Fibroblast of pulmonary artery (primary cell): ENCODE data around the gene FMN1.

Source experiments
- DNase-seq: peaks from one replicate; pipeline ENCODE4 v3.0.0-alpha.2; 2010; ENCODE audit warnings: low read depth
- H3K4me3 ChIP-seq: replicated peaks from 2 replicates; pipeline ENCODE4 v1.5.1; 2011; ENCODE audit warnings: low read depth, mild to moderate bottlenecking, control low read depth, low read length, moderate library complexity
- TF ChIP-seq, protein P1 (sequence below): IDR thresholded peaks from 2 replicates; pipeline ENCODE4 v1.5.1; 2011; ENCODE audit warnings: mild to moderate bottlenecking, control low read depth, low read length, inconsistent platforms; ENCODE audit errors: missing control alignments

The FMN1 gene

DNA sequence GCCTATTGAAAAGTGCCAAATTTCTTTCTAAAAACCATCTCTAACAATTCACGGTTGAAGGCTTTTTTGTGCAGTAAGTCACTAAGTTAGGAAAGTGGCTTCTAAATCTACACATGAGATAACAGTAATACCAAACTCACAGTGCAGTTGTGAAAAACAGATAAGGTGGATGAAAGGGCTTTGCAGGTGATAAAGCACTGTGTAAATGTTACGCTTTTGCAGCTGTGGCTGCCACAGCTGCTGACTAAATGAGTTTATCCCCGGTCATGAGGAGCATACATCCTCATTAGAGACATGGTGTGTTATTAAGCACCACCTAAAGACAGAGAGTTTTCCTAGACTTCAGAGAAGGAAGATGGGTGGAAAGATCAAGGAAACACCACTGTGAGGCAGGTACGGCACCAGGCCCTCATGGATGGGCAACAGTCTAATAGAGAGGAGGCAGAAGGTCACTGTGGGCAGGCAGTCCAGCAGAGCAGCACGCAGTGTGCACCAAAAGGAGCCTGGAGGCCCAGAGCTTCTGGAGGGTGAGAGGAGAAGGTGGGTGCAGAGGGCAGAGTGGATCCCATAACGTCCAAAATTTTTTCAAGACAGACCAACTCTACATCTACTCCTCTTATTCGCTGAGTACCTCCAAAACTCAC, 68.5 kb downstream of the FMN1 start:
- TF ChIP-seq, protein P1, sequence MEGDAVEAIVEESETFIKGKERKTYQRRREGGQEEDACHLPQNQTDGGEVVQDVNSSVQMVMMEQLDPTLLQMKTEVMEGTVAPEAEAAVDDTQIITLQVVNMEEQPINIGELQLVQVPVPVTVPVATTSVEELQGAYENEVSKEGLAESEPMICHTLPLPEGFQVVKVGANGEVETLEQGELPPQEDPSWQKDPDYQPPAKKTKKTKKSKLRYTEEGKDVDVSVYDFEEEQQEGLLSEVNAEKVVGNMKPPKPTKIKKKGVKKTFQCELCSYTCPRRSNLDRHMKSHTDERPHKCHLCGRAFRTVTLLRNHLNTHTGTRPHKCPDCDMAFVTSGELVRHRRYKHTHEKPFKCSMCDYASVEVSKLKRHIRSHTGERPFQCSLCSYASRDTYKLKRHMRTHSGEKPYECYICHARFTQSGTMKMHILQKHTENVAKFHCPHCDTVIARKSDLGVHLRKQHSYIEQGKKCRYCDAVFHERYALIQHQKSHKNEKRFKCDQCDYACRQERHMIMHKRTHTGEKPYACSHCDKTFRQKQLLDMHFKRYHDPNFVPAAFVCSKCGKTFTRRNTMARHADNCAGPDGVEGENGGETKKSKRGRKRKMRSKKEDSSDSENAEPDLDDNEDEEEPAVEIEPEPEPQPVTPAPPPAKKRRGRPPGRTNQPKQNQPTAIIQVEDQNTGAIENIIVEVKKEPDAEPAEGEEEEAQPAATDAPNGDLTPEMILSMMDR: no peak
- no peak for DNase-seq
- H3K4me3 ChIP-seq: no peak overlapping the region

DNA sequence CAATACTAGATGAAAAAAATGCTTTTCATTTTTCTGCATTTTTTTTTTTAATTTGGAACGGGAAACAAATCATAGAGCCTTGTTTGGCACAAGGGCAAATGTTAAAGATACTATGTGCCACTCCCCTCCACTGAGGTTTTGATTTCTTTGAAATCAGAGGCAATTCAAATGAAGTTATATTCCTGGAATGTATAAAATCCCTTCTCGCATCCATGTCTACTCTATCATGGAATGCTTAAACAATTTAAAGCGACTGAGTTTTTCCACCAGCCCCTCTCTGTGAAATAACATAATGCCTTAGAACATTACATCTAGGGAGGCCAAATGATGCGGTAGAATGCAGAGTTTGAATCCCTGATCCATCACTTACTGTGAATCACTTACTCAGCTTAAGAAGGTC, 69.7 kb downstream of the FMN1 start:
- H3K4me3 ChIP-seq: no peak overlapping the region

DNA sequence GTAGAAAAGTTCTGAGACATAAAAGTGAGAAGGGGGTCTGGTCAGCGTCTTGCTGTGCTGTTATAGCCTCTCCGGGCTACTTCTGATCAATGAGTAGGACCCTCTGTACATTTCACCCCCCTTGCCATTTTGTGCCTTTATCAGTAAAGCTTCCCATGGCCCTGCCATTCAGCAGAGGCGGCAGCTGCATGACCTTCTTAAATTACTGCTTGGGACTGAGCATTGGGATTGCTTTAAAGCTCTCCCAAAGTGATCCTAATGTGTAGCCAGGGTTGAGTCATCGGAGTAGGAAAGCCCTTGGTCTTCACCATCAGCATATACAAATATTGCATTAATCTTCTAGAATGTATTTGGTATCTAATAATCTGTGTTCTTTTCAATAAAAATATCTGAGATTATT, 70.2 kb downstream of the FMN1 start:
- TF ChIP-seq, protein P1: no peak
- no peak for DNase-seq
- H3K4me3 ChIP-seq: no peak overlapping the region

More for the DNA sequence above, 69.7 kb downstream of the FMN1 start:
- TF ChIP-seq, protein P1: no peak
- no peak for DNase-seq

DNA sequence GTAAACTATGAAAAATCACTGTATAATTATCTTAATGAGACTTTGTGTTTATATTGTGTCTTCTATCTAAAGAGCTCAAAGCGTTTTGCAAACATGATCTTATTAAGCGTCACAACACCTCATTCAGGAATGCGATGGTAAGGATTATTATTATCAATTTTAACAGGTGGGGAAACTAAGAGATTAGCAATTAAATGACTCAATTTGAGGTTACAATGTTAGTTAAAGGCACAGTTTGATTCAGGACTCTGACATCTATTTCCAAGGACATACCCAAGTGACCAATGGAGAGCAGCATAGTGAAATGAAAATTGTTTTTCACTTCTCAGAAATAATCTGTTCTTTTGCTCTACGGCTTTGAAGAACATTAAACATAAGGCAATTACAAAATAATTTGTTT, 74.6 kb downstream of the FMN1 start:
- no peak overlapping the region for H3K4me3 ChIP-seq
- TF ChIP-seq, protein P1: no peak
- no peak for DNase-seq

DNA sequence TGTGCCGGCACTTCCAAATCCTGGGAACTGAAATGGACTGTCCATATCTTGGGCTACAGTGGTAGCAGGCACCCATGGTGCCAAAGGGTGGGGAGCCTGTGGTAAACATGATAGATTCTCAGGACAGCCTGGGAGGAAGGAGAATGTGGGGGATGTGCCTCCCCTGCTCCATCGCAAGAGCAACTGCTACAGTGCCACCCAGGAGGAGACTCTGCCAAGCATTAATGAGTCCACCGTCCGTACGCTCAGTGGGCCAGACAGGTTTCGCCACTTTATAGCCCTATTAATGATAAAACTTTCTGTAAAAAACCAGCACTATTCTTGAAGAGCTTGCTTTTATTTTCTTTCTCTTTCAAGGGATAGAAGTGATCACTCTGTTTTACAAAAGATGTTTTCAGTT, 75.2 kb downstream of the FMN1 start:
- TF ChIP-seq, protein P1: no peak
- no peak overlapping the region for H3K4me3 ChIP-seq
- DNase-seq: no peak

DNA sequence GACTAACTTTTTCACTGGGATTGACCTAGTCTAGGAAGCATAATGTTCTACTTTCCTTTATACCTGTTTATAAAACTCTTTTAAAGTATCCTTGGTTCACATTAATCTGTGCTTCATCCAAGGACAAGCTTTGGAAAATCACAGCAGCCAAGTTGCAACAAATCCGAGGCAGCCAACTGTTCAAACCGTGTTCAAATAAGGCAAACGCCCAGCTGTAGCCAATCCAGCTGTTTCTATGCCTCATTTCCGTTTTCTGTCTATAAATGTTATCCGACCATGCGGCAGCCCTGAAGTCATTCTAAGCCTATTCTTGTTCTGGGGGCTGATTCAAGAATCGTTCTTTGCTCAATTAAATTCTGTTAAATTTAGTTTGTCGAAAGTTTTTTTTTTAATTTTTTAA, 78.3 kb downstream of the FMN1 start:
- H3K4me3 ChIP-seq: no peak overlapping the region
- no peak for DNase-seq
- TF ChIP-seq, protein P1: no peak

DNA sequence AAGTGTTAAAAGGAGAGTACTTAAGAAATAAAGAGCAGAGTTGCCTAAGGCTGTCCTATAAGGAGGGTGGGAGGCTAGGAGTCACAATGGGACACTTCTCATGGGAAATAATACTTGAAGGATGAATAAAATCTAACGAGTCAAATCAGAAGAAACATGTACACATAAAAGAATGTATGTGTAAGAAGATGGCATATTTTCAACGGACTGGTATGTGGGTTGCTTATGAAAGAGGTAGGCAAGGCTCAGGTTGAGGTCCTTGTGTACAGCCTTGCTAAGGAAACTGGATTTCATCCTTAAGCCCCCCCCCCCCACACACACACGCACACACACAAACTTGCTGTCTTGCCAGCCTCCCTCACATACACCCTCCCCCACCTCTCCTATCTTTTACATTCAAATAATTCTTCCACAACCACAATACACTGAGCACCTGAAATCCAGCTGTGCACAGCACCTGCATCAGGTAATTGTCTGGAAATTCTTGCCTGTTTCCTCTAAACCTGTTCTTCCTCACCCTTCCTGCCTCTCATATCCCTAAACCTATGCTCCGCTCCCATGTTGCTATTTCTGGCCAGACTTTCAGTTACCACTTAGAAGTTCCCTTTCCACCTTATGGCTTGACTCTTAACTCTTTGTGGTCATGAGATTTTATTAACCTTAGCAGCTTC, 79.2 kb downstream of the FMN1 start:
- TF ChIP-seq, protein P1: no peak
- no peak for DNase-seq
- H3K4me3 ChIP-seq: no peak overlapping the region
